HG02642 (cell line): ENCODE results near the gene PDGFD.

ENCODE experiments used
- ATAC-seq: cut with Tn5 transposase; IDR thresholded peaks from one replicate; pipeline ENCODE4 v1.9.1; 2021; ENCODE audit warnings: mild to moderate bottlenecking; ENCODE audit not compliant: unreplicated experiment, poor library complexity

Gene PDGFD

DNA sequence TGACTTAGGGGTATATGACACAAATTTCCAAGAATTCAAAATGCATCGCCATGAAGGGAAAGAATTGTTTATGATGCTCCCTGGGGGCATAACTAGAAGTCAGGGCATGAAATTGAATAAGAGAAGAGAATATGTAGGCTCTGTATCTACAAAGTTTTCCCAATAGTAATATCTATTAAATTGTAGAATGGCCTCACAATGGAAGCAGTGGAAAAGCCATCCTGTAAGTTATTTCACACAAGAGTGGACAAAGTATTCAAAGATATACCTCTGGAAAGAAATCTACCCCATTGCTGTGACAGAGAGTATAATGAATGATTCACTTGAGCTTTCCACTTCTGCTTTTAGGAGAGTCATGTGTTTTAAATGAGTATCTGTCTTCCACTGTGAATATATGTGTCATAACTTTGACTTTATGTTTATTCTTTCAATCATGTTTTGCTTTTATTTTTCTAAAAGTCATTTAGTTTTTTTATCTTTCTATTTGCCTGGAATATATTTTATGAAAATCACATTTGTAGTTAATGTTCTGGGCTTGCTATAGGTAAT, 193.2 kb downstream of the PDGFD start:
- peak; percentile 96 for ATAC-seq

DNA sequence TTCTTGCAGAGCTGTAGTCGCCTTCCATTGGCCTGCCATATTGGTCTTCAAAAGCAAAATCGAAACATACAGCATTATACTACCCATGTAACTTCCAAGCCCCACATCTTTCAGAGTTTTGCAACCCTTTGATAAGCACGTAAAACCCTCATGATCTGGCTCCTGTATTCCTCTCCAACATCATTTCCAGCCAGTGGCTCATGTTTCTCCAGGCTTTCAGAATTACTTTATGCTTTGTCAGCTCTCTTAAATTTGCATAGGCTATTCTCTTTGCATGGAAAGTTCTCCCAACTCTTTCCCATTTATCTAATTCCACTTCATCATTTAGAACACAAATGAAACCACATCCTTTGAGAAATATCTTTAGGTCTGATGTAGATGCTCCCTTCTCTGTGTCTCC, 195.3 kb downstream of the PDGFD start:
- ATAC-seq, result no peak

DNA sequence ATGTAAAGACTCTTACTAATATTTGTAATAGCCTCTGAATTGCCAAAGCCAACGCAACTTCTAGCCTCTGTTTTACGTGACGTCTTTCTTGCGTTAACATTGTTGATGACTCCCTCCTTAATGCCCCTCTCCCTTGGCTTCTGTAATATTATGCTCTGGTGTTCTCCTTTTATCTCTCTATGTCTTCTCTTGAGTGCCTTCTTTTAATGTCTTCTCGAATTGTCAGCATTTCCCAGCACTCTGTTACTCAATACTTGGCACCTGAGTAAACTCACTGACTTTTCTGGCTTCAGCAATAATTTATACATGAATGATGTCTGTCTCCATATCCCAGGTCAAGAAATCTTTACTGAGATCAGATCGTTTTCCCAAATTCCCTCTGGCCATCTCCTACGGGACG, 196.0 kb downstream of the PDGFD start:
- no peak for ATAC-seq

DNA sequence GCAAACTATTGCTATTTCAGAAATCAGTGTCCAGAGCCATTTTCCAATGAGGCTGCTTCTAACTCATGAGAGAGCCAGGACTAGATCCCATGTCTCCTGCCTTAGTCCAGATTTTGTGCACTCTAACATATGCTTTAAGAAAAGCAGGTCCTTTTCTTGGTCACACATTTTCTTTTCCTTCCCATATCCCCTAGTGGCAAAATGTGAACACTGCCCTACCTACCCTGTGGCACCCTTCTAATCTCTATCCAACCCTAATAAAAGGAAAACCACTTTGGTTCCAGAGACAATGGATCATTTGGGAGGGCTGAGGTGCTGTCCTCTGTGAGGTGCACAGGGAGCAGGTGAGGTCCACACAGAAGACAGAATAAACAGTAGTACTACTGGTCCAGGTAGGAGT, 199.6 kb downstream of the PDGFD start:
- no peak for ATAC-seq

DNA sequence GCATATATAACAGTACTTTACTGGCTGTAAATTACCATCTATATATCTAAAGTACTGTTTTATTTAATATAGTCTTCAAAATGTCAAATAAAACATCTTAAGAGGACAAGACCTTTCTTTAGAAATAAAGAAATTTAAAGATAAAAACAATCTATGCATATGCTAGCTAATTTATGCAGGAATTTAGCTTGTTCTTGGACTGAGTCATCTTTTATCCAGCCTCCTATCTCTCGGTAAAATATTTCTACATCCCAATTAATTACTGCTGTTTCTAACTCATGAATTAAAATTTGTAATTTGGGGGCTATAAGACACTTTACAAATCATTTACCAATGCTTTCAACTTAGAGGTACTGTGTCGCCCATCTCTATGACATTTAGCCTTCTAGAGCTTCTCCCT, 200.3 kb downstream of the PDGFD start:
- no peak for ATAC-seq

DNA sequence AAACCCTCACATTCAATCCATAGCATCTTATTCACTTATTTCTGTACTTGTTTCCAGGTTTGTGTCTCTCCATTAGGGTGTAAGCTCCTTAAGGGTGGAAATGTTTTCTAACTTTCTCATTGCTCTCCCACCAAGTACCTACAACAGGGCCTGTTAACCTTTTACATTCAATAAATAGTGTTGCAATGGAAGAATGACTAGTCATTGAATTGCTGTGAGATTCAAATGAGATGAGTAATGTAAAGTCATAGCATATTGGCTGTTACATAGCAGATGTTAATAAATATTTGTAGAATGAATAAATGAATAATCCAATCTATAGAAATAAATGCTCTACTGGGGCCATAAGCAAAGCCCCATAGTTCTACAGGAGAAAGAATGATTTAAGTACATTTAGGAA, 202.9 kb downstream of the PDGFD start:
- ATAC-seq, result no peak

DNA sequence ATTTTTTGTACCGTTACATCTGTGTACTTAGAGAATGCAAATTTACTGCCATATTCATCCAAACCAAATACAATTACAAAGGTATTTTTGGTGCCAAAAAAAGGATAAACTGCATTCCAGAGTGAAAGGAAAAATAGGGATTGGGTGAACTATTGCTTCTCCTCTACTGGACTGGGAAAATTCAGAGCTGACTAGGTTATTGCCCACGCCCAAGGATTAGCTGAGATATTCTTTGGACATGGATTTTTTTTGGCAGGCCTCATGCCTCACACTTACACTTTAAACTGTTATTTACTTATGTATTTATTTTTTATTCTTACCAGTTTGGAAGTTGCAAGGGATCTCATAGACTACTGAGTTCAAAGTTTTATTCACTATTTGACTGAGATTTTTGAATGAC, 203.8 kb downstream of the PDGFD start:
- ATAC-seq, result no peak

DNA sequence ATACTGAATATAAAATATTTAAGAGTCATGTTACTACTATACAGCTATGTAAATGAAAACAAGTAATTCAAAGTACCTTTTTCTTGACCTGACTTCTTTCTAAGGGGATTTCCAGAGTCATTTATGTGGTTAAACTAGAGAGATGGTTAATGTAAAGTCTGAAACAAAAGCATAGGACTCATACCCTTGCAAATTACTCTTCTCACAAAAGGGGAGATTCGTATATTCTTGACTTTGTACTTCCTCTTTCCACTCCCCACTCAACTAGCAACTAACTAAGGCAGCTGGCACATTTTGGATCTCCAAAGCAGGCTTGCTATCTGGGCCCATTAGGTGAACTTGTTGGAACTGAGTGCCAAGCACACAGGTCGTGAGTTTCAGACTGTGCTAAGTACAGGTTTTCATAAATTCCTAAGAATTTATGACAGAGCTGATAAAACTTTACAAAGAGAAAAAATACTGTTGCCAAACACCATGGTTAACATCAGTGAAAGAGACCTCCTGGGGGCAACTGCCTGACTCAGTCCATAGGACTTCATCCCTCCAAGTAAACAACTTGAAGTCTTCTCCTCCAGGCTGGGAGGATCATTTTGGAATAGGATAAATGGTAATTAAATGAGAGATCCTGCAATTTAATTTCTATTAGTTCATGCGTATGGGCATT, 204.5 kb downstream of the PDGFD start:
- ATAC-seq, result peak; percentile 98

DNA sequence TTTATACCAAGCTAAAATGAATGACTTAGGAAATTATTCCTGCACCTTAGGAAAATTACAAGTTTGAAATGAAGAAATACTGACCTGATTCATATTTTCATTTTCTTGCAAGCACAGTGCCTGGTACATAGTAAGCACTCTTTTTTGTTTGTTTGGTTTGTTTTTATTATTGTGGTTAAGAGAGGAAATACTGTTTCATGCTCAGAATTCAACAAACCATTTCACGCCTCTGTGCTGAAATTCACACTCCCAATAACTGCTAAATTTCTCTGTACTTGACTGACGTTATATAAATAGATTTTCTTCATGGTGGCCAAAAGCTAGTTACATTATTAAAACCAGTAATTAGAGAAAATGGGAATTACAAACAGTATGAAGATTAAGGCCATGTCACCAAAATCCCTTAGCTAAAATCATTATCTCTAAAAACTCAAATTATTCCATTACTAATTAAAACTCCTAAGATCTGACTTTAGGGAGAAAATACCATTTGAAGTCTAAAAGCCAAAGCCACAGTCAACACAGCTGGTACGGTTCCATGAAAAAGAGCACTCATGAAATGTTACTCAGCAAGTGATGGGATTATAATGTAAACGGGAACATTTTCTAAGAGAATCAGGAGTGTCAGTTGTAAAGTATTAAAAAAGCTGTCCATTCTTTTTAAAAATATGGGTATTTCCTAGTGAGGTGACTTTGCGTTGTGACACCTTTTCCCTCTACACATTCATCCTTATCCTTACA, 205.3 kb downstream of the PDGFD start:
- ATAC-seq, result no peak

DNA sequence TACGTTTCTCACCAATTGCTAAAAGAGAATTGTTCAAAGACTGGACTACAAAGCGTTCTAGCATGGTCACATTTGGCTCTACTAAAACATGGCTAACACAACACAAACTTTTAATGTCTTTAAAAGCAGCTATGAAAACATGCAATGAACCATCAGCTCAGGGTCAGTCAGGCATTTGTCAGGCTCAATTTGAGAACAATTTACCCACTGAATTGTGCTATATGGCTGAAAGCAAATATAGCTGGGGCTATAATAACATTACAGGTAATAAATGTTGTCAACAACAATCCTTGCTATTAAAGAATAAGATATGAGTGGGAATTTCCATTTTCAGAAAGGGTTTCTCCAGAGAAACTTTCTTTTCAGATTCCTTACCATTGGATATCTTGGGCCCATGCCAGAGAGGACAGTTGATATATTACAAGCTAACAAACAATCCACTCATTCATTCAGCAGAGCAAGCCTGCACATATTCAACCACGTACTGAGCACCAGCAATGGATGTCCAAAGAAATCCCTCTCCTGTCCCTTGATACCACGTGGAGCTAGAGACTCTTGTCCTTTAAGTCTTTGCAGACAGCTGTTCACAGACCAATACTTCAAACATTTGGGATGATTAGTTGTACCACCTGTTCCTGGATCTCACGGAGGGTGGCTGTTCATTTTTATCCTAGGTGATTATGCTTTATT, 210.0 kb downstream of the PDGFD start:
- no peak for ATAC-seq

DNA sequence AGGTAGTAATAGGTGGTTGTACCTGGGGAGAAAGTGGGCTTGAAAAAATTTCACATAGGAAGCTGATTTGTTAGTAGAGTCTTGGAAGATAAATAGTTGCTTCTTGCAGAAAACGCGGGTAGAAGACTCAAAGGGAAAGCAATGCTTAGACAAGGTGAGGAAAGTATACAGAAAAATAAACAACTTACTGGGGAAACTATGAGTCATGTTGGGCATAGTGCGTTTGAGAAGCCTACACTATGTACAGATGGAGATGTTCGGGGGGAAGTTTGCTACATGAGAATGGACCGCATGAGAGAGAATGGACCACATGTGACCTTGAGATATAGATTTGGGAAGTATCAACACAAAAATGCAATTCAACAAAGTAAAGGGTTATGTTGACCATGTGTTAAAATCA, 214.2 kb downstream of the PDGFD start:
- no peak for ATAC-seq

DNA sequence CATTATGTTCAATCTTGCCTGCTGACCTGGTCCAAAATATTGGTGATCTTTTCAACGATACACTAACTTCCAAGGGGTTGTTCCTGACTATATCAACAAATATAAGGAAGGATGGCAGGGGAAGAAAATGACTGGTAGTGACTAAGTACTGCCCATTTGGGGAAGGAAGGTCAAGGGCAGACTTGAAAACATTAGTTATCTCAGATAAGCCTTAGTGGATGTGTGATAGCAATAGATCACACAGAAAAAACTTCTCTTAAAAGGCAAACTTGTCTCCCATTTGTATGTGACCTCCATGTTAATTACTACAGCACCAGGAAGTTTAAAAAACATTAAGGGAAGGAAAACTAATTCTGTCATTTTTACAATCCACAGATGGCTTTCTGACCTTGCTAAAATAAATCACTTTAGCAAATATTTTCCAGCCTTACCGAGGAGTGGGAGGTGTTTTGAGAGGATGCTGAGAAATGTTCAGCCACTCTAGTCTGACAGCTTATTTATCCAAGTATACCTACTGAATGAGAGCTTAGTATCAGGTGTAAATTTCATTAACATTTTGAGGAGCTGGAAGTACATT, 215.7 kb downstream of the PDGFD start:
- ATAC-seq, result no peak

DNA sequence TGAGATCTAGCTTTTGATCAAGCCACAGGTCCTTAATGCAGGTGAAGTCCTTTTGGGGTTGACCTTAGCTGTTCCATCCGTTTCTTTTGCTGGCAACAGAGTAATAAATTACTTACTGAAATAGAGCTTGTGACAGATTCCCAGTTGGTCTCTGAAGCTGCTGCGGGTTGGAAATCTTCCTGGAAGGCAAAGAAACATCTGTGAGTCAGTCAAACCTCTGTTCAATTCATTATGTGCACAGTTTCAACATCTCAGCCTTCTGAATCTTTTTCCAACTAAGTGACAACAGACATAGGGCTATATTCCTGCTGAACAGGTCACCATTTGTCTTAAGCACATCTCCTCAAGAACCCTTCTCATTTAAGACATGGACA, 216.4 kb downstream of the PDGFD start:
- ATAC-seq, result no peak

DNA sequence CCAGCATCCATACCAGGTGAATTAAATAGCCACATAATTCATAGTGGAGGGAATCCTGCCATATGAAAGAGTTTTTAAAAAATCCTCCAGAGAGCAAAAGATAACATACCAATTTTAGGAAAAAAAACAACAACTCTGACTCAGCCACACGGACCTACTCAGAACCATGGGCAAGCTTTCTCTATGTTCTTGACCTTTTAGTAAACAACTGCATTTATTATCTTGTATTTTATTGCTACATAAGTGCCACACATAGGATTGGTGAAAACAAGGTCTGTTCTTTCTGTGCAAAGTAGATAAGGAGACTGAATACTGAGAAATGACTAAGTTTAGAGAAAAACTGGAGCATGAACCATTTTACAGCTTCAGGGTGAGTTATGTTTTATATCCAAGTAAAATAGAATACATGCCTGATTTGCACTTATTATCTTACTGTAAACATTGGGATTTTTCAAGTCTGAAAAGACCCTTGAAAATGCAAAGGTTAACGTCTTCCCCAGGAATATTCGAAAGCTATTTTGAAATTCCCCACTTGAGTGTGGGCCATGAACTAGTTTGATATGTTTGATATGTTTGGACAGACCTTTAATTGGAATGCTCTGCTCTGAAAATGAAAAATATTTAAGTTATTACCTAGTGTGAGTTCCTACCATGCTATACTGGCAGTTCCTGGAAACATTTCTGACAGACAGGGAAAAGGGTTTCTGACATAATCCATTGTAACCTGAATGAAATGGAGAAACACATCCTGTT, 217.0 kb downstream of the PDGFD start:
- no peak for ATAC-seq

DNA sequence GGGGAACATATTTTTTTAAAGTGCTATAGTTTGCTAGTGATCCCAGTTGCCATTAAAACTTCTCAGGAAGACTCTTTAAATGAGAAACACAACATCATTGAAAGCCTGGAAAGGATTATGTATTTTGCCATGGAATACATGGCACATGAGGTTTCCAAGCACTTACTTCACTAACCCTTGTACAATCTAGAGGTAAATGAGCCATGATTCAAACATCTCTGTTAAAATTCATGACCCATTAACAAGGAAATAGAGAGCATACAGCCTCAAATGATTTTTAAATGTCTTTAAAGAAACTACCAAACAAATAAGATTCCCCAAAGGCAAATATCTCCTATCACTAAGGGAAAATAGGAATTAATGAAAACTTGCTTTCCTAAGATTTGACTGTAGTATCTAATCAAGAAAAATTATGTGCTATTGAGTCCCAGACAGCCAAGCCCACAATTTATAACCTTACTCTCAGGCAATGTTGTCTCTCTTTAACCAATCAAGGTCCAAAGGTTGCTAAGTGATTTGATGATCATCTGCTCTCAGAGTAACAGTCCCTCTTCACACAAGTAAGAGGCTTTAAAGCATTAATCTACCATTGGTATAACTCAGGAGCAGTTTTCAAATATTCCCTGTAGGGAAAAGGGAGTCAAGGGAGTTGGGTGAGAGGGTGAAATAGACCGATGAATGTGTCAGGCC, 219.6 kb downstream of the PDGFD start:
- no peak for ATAC-seq

DNA sequence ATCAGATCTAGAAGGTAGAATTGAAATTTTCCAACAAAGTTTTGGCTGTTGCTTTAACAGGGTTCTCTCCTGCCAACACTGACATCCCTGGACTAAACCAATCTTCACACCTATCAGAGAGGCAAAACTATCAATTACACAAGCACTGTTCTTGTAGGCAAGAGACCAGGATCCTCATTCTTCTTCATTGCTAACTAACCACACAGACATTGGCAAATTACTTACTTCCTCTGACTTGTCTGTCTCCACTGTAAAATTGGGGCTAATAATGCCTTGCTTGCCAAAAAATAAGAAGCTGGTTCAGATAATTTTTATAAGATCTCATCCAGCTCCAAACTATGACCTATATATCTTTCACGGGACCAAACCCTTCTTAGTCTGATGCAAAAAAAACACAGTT, 221.3 kb downstream of the PDGFD start:
- no peak for ATAC-seq

DNA sequence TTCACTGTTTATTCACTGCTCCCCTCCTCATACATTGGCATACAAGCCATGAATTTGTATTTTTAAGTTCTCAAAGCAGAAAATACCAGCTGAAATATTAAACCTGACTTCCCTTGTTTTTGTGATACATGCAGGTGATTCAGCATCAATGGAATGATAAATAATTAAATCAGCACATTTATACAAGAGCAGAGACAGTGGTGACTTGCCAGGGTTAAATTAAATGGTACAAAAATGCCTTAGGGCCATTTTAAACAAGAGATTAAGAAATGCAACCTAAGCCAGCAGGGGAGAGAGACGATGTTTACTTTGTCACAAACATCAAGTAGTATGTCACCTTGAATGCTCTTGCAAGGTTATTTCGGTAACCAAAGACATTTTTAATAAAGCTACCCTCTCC, 223.4 kb downstream of the PDGFD start:
- ATAC-seq, result no peak

DNA sequence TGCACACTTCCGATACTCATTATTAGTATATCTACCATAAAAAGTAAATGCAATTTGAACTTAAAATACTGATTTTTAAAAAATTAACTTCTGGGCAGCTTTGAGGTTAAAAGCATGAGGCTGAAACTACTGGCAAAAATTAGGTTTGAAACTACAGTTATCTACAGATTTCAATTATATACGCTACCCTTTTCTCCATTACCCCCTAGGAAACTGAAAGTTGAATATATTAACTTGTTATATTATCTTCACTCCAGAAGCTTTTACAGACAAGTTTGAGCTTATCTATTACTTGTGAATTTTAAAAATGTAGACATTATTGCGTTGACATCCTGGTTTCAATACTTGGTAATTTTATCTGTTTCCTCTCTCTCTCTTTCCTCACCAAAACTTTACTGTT, 224.3 kb downstream of the PDGFD start:
- ATAC-seq, result no peak

DNA sequence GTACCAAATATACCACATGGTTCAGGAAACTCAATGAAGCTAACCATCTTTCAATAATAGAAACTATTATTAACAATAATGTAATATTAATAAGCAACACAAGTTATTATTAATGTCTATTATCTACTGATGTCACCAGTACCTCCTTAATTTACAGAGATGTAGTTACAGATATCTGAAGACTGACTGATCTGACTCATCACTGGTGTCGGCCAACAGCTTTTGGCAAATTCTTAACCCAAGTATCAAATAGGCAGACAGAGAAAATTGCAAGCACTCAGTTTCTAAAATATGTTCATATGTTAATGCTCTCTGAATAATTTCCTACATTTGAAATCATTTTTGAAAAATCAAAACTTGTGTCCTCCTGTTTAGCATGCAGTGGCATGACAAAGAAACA, 227.9 kb downstream of the PDGFD start:
- no peak for ATAC-seq

DNA sequence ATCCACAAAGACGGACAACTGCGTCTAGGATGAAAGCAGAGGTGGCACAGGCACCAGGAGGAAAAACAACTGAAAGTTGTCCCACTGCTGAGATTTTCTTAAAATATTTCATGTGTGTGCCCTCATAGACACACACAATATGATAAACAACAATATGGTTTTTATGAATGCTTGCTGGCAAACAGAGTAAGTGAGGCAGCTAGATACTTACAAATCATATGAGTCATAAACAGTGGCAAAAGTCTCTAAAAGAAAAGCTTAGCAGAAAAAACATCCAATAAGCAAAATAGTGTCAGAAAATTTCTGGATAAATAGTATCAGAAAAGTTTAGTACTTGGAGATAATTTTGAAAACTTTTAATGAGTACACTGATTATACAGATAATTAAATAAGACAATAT, 228.7 kb downstream of the PDGFD start:
- ATAC-seq, result no peak
